CD4-positive, alpha-beta T cell treated with Interleukin-10 for 1 hour (primary cell): ENCODE measurements around the gene TAB2.
"Not testable (repeated sequence)": the region's sequence is repeated elsewhere in the genome, so short reads cannot be mapped to it uniquely, and the experiment has no call there.

Experiments used
- DNase-seq: peaks from one replicate; pipeline ENCODE4 v3.0.0-alpha.2; 2020

The TAB2 gene

GRCh38 chr6:149313070-149313469, 4.4 kb upstream of the TAB2 start:
- no peak for DNase-seq

- DNase-seq: no peak
Measured at GRCh38 chr6:149313861-149314260, 3.7 kb upstream of the TAB2 start.

- no peak for DNase-seq
Measured at GRCh38 chr6:149314325-149314905, 3.1 kb upstream of the TAB2 start.

GRCh38 chr6:149316108-149316727, 1.3 kb upstream of the TAB2 start:
- DNase-seq: no peak

GRCh38 chr6:149316740-149317643, 520 bp upstream of the TAB2 start:
- DNase-seq: peak; percentile 95

GRCh38 chr6:149318581-149319286, 1.2 kb downstream of the TAB2 start:
- DNase-seq: peak; percentile 68

- peak; percentile 60 for DNase-seq
Measured at GRCh38 chr6:149319422-149319821, 1.9 kb downstream of the TAB2 start.

- not testable (repeated sequence) for DNase-seq
Measured at GRCh38 chr6:149320016-149320415, 2.5 kb downstream of the TAB2 start.

GRCh38 chr6:149320796-149321195, 3.3 kb downstream of the TAB2 start:
- no peak for DNase-seq

- DNase-seq: no peak
Measured at GRCh38 chr6:149323353-149323752, 5.8 kb downstream of the TAB2 start.

- DNase-seq: no peak
Measured at GRCh38 chr6:149323925-149324324, 6.4 kb downstream of the TAB2 start.

- no peak for DNase-seq
Measured at GRCh38 chr6:149324428-149324827, 6.9 kb downstream of the TAB2 start.

GRCh38 chr6:149325648-149326236, 8.2 kb downstream of the TAB2 start:
- DNase-seq: no peak

GRCh38 chr6:149327638-149328037, 10.1 kb downstream of the TAB2 start:
- DNase-seq: no peak

- DNase-seq: no peak
Measured at GRCh38 chr6:149328083-149328482, 10.6 kb downstream of the TAB2 start.

- DNase-seq: no peak
Measured at GRCh38 chr6:149329529-149329928, 12.0 kb downstream of the TAB2 start.

GRCh38 chr6:149330133-149330532, 12.6 kb downstream of the TAB2 start:
- no peak for DNase-seq

- DNase-seq: no peak
Measured at GRCh38 chr6:149331043-149331807, 13.7 kb downstream of the TAB2 start.

GRCh38 chr6:149331871-149332270, 14.4 kb downstream of the TAB2 start:
- DNase-seq: no peak

GRCh38 chr6:149332602-149333265, 15.2 kb downstream of the TAB2 start:
- no peak for DNase-seq

- no peak for DNase-seq
Measured at GRCh38 chr6:149333266-149333620, 15.7 kb downstream of the TAB2 start.

GRCh38 chr6:149334201-149334600, 16.7 kb downstream of the TAB2 start:
- DNase-seq: no peak
